Measurements from ENCODE around the gene AHDC1. TPM values are rescaled to one million over a fixed set of nuclear protein-coding genes. Genes with fewer than 3 reads are reported as not detected.

The AHDC1 gene
- polyA plus RNA-seq, 1 donor from 2014 or later = 5.3 TPM

GRCh38 chr1:27598902-27599528, 4.9 kb downstream of the AHDC1 start:
- peak overlapping the region; percentile 97 for H3K4me3 ChIP-seq (ENCODE audit: low read length)
- H3K79me2 ChIP-seq (replicated peaks; ENCODE audit: insufficient read depth, low read length) = peaks cover 94% of the 10 kb centered on the region
- H3K27ac ChIP-seq (ENCODE audit: low read length) = peak overlapping the region; percentile 15
- H3K36me3 ChIP-seq (ENCODE audit: insufficient read depth, low read length) = no peaks in the 10 kb centered on the region
- H3F3A ChIP-seq (ENCODE audit: insufficient read depth, low read length, poor library complexity, severe bottlenecking) = no peaks in the 10 kb centered on the region
- H3K9ac ChIP-seq (ENCODE audit: low read length) = peak overlapping the region; percentile 54
- no peaks in the 10 kb centered on the region for H3K27me3 ChIP-seq (ENCODE audit: insufficient read depth, low read depth, low read length)
- no peaks in the 10 kb centered on the region for H3K9me3 ChIP-seq (ENCODE audit: low read length)
- H2AFZ ChIP-seq (ENCODE audit: low read depth, low read length) = no peak overlapping the region
- peaks cover 78% of the 10 kb centered on the region for H4K20me1 ChIP-seq (ENCODE audit: insufficient read depth)
- no peak for TF ChIP-seq SMC3 (conservative IDR thresholded peaks at IDR 0.05; ENCODE audit: poor library complexity)
- no peak for TF ChIP-seq POLR2AphosphoS5 (IDR thresholded peaks at IDR 0.05)
- TF ChIP-seq EP300 (conservative IDR thresholded peaks at IDR 0.05; ENCODE audit: poor library complexity, severe bottlenecking) = no peak
- no peaks in the 10 kb centered on the region for H3K9me2 ChIP-seq (ENCODE audit: insufficient read depth, low read length)
- peak overlapping the region; percentile 91 for H3K4me2 ChIP-seq (ENCODE audit: low read length)

DNA sequence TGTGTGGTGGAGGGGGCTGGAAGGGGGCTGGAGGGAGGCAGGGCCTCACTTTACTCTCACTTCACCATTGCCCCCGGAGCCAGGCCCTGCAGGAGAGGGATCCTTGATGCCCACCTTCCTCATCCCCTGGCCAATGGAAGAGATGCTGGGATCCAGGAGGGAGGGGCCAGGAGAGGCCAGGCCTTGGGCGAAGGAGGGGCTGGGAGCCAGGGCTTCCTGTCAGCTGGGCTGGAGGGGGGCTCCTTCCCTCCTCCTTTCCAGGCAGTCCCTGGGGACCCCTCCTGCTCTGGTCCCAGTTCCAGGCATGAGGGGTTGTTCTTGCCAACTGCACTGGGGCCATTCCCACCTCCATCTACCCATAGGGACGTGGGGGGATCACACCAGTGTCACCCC, 5.7 kb downstream of the AHDC1 start:
- Histone ChIP-seq H2AFZ (ENCODE audit: low read depth, low read length) (no peak overlapping the region), H3K79me2 (replicated peaks; ENCODE audit: insufficient read depth, low read length) (peaks cover 97% of the 10 kb centered on the region), H3K27me3 (ENCODE audit: insufficient read depth, low read depth, low read length) (no peaks in the 10 kb centered on the region), H3K4me3 (ENCODE audit: low read length) (peak overlapping the region; percentile 97), H3K9me3 (ENCODE audit: low read length) (no peaks in the 10 kb centered on the region), H3K9me2 (ENCODE audit: insufficient read depth, low read length) (no peaks in the 10 kb centered on the region), H3F3A (ENCODE audit: insufficient read depth, low read length, poor library complexity, severe bottlenecking) (no peaks in the 10 kb centered on the region), H3K36me3 (ENCODE audit: insufficient read depth, low read length) (no peaks in the 10 kb centered on the region), H3K9ac (ENCODE audit: low read length) (peak overlapping the region; percentile 54), H3K4me2 (ENCODE audit: low read length) (no peak overlapping the region), H4K20me1 (ENCODE audit: insufficient read depth) (peaks cover 81% of the 10 kb centered on the region), H3K27ac (ENCODE audit: low read length) (no peak overlapping the region)
- no peak for TF ChIP-seq EP300 (conservative IDR thresholded peaks at IDR 0.05; ENCODE audit: poor library complexity, severe bottlenecking)
- TF ChIP-seq TAF1 (IDR thresholded peaks at IDR 0.05; ENCODE audit: low read depth) = no peak
- TF ChIP-seq POLR2AphosphoS5 (IDR thresholded peaks at IDR 0.05) = no peak

GRCh38 chr1:27597516-27598294, 6.2 kb downstream of the AHDC1 start:
- no peaks in the 10 kb centered on the region for H3K9me3 ChIP-seq (ENCODE audit: low read length)
- H3K9me2 ChIP-seq (ENCODE audit: insufficient read depth, low read length) = no peaks in the 10 kb centered on the region
- H3K27me3 ChIP-seq (ENCODE audit: insufficient read depth, low read depth, low read length) = no peaks in the 10 kb centered on the region
- peaks cover 98% of the 10 kb centered on the region for H3K79me2 ChIP-seq (replicated peaks; ENCODE audit: insufficient read depth, low read length)
- H4K20me1 ChIP-seq (ENCODE audit: insufficient read depth) = peaks cover 81% of the 10 kb centered on the region
- H3F3A ChIP-seq (ENCODE audit: insufficient read depth, low read length, poor library complexity, severe bottlenecking) = no peaks in the 10 kb centered on the region
- no peak overlapping the region for H3K4me2 ChIP-seq (ENCODE audit: low read length)
- H3K27ac ChIP-seq (ENCODE audit: low read length) = no peak overlapping the region
- no peaks in the 10 kb centered on the region for H3K36me3 ChIP-seq (ENCODE audit: insufficient read depth, low read length)
- peak overlapping the region; percentile 54 for H3K9ac ChIP-seq (ENCODE audit: low read length)
- TF ChIP-seq CTCF (IDR thresholded peaks at IDR 0.05; ENCODE audit: poor library complexity, severe bottlenecking) (no peak), EP300 (conservative IDR thresholded peaks at IDR 0.05; ENCODE audit: poor library complexity, severe bottlenecking) (no peak), REST (IDR thresholded peaks at IDR 0.05; ENCODE audit: borderline replicate concordance) (no peak), EZH2 (IDR thresholded peaks at IDR 0.05; ENCODE audit: borderline replicate concordance, insufficient read depth, low read length, poor library complexity, severe bottlenecking) (no peak), TAF1 (IDR thresholded peaks at IDR 0.05; ENCODE audit: low read depth) (no peak), RAD21 (conservative IDR thresholded peaks at IDR 0.05) (no peak), POLR2AphosphoS5 (IDR thresholded peaks at IDR 0.05) (no peak), SMC3 (conservative IDR thresholded peaks at IDR 0.05; ENCODE audit: poor library complexity) (no peak), MXI1 (conservative IDR thresholded peaks at IDR 0.05; ENCODE audit: poor library complexity, severe bottlenecking) (no peak)
- peak overlapping the region; percentile 97 for H3K4me3 ChIP-seq (ENCODE audit: low read length)
- H2AFZ ChIP-seq (ENCODE audit: low read depth, low read length) = no peak overlapping the region

Measured in neural cell (in vitro differentiated cells).